NK-92 (cell line): Measurements from ENCODE around the gene HFM1.

Source experiments
- DNase-seq: peaks from one replicate; lab custom pipeline; 2025; ENCODE audit not compliant: unreplicated experiment; lab: John Stamatoyannopoulos, UW

The HFM1 gene

DNA sequence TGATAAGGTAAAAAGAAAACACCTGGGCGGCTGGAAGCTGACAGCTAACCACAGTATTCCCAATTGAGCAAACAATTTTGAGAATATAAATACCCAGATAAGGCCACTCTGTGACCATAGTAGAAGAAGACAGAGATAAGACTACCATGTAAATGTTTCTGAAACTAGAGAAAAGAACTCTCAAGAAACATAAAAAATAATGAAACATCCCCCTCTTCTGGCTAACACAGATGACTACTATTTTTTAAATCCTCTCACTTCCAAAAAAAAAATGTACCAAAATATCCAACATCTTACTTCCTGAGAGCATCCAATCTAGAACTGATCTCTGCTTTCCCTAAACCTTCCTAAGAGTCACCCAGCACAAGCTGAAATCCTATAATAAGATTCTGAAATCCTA is 125.9 kb downstream of the HFM1 start:
- DNase-seq: no peak

- no peak for DNase-seq
Observed at GRCh38 chr1:91273875-91274274, 130.8 kb downstream of the HFM1 start.

DNA sequence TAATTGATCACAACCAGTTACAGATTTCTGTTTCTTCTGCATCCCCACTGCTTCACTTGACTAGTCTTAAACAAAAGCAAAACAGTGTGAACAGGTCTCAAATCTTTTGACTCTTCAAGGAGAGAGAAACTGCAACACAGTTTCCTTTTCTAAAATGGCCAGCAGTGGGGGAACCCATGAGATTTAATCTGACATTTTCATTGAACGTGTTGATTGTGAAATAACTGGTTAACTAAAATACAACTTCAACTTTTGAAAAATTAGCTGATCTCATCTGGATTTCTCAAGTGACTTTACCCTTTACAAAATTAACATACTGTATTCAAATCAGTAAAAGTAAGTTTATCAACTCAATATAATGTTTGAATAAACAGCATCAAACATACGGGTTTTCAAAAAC is 143.0 kb downstream of the HFM1 start:
- DNase-seq: no peak

DNA sequence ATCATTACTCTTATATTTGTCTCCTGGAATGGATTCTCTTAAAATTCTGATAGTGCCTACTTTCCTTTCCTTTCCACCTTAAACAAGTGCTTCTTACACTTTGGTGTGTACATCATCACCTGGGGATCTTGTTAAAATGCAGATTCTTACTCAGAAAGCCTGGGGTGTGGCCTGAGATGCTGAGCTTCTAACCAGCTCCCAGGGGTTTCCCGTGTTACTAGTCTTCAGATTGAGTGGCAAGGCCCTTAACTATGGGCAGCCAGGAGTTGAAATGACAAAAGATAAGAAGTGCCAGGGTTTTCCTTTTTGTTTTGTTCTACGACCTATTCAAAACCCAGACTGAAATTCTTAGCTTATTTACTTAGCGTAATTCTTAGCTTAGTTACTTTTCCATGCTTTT is 159.2 kb downstream of the HFM1 start:
- DNase-seq: no peak

DNA sequence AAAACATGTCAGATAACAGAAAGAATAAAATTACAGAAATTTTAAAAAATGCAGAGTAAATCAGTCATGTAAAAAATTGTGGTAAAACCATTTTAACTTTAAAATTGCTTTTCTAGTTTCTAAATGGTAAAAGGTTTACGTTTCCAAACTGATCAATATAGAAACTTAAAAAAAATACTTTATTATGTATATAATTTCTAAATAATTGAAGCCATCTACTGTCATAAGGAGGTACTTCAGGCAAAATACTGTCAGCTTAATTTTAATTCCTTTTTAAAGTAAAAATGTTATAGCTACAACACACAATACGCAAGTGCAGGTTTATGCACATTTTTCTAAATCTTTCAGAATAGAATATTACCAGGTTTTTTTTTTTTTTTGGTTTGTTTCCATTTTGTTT is 159.9 kb downstream of the HFM1 start:
- DNase-seq: no peak

DNA sequence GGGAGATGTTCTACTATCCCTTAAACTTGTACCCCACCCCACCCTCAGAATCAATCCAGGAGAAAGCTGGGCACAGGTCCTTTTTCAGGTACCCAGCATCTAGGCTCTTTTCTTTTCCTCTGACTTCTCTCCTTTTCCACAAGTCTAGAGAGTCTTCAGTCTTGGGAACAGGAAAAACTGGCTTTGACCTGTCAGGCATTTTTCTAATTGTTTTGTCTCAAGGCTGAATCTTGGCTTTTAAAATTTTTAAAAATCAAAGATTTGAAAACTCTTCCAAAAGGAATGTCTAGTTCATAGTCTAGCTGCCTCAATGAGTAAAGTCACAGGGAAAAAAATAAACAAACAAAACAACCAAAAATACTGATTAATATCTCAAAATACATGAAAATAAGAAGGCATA is 161.5 kb downstream of the HFM1 start:
- no peak for DNase-seq

GRCh38 chr1:91234181-91234580 is 170.5 kb downstream of the HFM1 start:
- DNase-seq: no peak

DNA sequence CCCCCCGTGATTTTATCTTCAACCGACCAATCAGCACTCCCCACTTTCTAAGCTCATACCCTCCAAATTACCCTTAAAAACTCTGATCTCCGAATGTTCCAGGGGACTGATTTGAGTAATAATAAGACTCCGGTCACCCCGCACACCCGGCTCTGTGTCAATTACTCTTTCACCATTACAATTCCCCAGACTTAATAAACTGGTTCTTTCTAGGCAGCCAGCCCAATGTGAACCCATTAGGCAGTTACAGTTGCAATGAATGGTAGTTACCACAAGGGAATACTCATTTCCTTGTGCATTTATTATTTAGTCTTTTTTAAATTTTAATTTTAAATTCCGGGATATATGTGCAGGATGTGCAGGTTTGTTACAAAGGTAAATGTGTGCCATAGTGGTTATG is 177.9 kb downstream of the HFM1 start:
- no peak for DNase-seq

DNA sequence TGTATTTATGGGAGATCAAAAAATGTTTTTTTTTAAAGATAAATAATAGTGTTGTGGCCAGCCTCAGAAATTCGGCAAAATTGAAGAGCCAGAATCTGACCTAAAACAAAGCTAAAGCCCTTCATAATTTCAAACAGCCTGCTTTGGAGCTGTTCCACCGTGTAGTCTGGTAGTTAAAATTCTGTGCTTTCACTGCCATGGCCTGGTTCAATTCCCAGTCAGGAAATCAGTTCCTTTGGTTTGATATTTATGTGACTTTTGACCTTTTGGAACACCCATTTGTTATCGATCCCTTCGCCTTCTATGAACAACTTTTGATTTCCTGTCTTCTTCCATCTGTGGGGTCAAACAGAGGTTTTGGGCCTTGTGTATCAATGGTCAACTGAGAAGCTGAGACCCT is 179.8 kb downstream of the HFM1 start:
- DNase-seq: no peak

DNA sequence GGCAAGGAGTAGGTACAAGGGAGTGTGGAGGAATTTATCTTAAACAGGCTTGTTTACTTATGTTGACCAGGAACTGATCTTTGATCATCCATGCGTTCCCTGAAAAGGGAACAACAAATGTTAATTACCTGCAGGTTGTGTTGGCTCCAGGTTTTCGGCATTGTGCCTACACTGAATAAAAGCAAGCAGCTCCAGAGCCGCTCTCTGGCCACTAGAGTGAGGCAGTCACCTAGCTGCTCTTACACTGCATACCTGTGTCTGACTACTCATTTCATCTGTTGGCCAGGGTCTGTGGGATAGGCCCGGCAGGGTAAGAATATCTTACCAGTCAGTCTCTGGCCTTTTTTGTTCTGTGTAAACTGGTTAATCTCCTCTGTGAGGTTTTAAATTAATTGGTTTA is 183.6 kb downstream of the HFM1 start:
- DNase-seq: no peak

DNA sequence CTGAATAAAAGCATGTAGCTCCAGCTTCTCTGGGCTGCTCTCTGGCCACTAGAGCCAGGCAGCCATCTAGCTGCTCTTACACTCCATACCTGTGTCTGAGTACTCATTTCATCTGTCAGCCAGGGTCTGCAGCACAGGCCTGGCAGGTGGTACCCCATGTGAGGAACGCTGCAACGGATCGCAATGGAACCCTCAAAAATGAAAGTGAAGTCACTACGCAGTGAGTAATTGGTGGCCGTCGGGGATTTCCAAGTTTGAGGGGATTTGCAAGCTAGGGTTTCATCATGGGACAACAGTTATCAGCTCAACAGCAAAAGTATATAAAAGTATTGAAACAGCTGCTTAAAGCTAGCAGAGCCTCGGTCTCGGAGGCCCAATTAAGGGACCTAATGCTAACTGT is 186.7 kb downstream of the HFM1 start:
- no peak for DNase-seq
